HepG2 (cell line): Measurements from ENCODE around the gene DOLK. TPM values are rescaled to one million over a fixed set of nuclear protein-coding genes. Genes with fewer than 3 reads are reported as not detected.

Experiments
- BCLAF1 ChIP-seq: fragments of 450-650 bp; IDR thresholded peaks from 2 replicates; pipeline ENCODE4 v1.6.1; 2017; ENCODE audit warnings: mild to moderate bottlenecking
- CSRNP2 ChIP-seq: sonication (generic); formaldehyde crosslinking; conservative IDR thresholded peaks from 2 replicates; pipeline ENCODE4 v1.8.0; 2022; ENCODE audit warnings: low read depth, missing genetic modification reagents
- ETV6 ChIP-seq: sonication (generic); formaldehyde crosslinking; conservative IDR thresholded peaks from 2 replicates; pipeline ENCODE4 v1.4.0; 2020; ENCODE audit warnings: missing genetic modification reagents
- KLF13 ChIP-seq: sonication (generic); formaldehyde crosslinking; IDR thresholded peaks from 2 replicates; pipeline ENCODE4 v1.4.0; 2020; ENCODE audit warnings: mild to moderate bottlenecking, missing genetic modification reagents
- KLF6 ChIP-seq: IDR thresholded peaks from 2 replicates; pipeline ENCODE4 v1.8.0; 2016; ENCODE audit warnings: missing biosample characterization, missing genetic modification reagents
- MIER3 ChIP-seq: IDR thresholded peaks from 2 replicates; pipeline ENCODE4 v1.6.1; 2016; ENCODE audit warnings: missing compliant biosample characterization, borderline replicate concordance
- ZBTB14 ChIP-seq: sonication (generic); formaldehyde crosslinking; IDR thresholded peaks from 2 replicates; pipeline ENCODE4 v1.4.0; 2020; ENCODE audit warnings: missing genetic modification reagents
- ZBTB21 ChIP-seq: sonication (generic); formaldehyde crosslinking; IDR thresholded peaks from 2 replicates; pipeline ENCODE4 v1.4.0; 2020; ENCODE audit warnings: missing genetic modification reagents
- ZBTB37 ChIP-seq: sonication (generic); formaldehyde crosslinking; IDR thresholded peaks from 2 replicates; pipeline ENCODE4 v1.4.0; 2020; ENCODE audit warnings: mild to moderate bottlenecking, missing genetic modification reagents
- ZNF503 ChIP-seq: sonication (generic); formaldehyde crosslinking; IDR thresholded peaks from 2 replicates; pipeline ENCODE4 v1.4.0; 2020; ENCODE audit warnings: missing genetic modification reagents
- ZNF704 ChIP-seq: sonication (generic); formaldehyde crosslinking; IDR thresholded peaks from 2 replicates; pipeline ENCODE4 v1.8.1; 2023; ENCODE audit warnings: mild to moderate bottlenecking, inconsistent platforms, moderate library complexity, missing genetic modification reagents, borderline replicate concordance
- ZZZ3 ChIP-seq: sonication (generic); formaldehyde crosslinking; IDR thresholded peaks from 2 replicates; pipeline ENCODE4 v1.4.0; 2020; ENCODE audit warnings: missing genetic modification reagents, mild to moderate bottlenecking, borderline replicate concordance
- polyA plus RNA-seq, 8 experiments: library from polyadenylated mRNA; depleted of rRNA in 3 of 8; stranded (reverse) in 7 of 8; unstranded in 1 of 8; fragments of >200 nt; fragmentation: Illumina TruSeq in 4 of 8; extraction: Trizol in 4 of 8; gene quantifications; 2 replicates each; pipeline versions ENCODE4 v1.2.1 to v1.2.3, GENCODE V29; 2011 to 2016; ENCODE audit warnings: low read depth in 4 of 8, missing spikeins in 1 of 8, mixed read lengths in 1 of 8; ENCODE audit not compliant: insufficient read depth in 1 of 8
- total RNA-seq, 5 experiments: library from RNA; depleted of rRNA; stranded (reverse); fragments of >200 nt; fragmentation: Illumina TruSeq; extraction: Trizol; gene quantifications; 2 replicates each; pipeline ENCODE4 v1.2.3, GENCODE V29; 2016; ENCODE audit warnings: low read depth in 1 of 5

Gene DOLK
- total and polyA plus RNA-seq, 2 of the 13 experiments (the other 11 are each of a cell fraction or from before 2014, with no cell fraction given), result 15.4 to 18.7 TPM

- TF ChIP-seq CSRNP2 (CRISPR knock-in tag), result no peak
- TF ChIP-seq ETV6 (CRISPR knock-in tag), result no peak
- no peak for TF ChIP-seq KLF13 (CRISPR knock-in tag)
- TF ChIP-seq ZNF704 (CRISPR knock-in tag), result 0 out of 2 replicates have a peak, but pooled peaks have one; percentile 42
- TF ChIP-seq ZBTB37 (CRISPR knock-in tag), result 0 out of 2 replicates have a peak, but pooled peaks have one; percentile 16
- no peak for TF ChIP-seq KLF6
- no peak for TF ChIP-seq BCLAF1
- TF ChIP-seq ZBTB14 (CRISPR knock-in tag), result no peak
- TF ChIP-seq ZZZ3 (CRISPR knock-in tag), result no peak
- 0 out of 2 replicates have a peak, but pooled peaks have one; percentile 26 for TF ChIP-seq ZNF503 (CRISPR knock-in tag)
- no peak for TF ChIP-seq ZBTB21 (CRISPR knock-in tag)
- TF ChIP-seq MIER3 (CRISPR knock-in tag), result peak; percentile 26; the same call in 1 of the 2 replicates
These were observed 25.3 kb downstream of the DOLK start (continued) for GRCh38 chr9:128921881-128922763.
